Prostate gland (tissue), 2 donors: ENCODE results near the gene SMIM43. TPM values are rescaled to one million over a fixed set of nuclear protein-coding genes. Genes with fewer than 3 reads are reported as not detected.
"Not testable (repeated sequence)": the region's sequence is repeated elsewhere in the genome, so short reads cannot be mapped to it uniquely, and the experiment has no call there.

Experiments used
- DNase-seq: peaks from one replicate; pipeline ENCODE4 v3.0.0-alpha.2; 2019; ENCODE audit warnings: low spot score
- H3K27ac ChIP-seq, 2 donors: fragments of 200-600 bp; sonication (generic); 2 replicates each; pipeline ENCODE4 v1.5.1; 2017 to 2019
- H3K27me3 ChIP-seq: fragments of 200-600 bp; sonication (generic); replicated peaks from 2 replicates; pipeline ENCODE4 v1.5.1; 2019; ENCODE audit not compliant: insufficient read depth
- H3K36me3 ChIP-seq, 2 donors: fragments of 200-600 bp; sonication (generic); 1 replicate in 1 of 2; 2 replicates in 1 of 2; pipeline versions ENCODE4 v1.5.1 to v1.8.1; 2017 to 2019
- H3K4me1 ChIP-seq: fragments of 200-600 bp; sonication (generic); replicated peaks from 2 replicates; pipeline ENCODE4 v1.5.1; 2019
- H3K4me3 ChIP-seq, 2 donors: fragments of 200-600 bp; sonication (generic); 2 replicates each; pipeline ENCODE4 v1.5.1; 2017 to 2019
- H3K9me3 ChIP-seq: fragments of 200-600 bp; sonication (generic); 2 replicates; pipeline ENCODE4 v1.5.1; 2017
- POLR2A ChIP-seq: fragments of 450-650 bp; IDR thresholded peaks from one replicate; pipeline ENCODE4 v1.6.1; 2016; ENCODE audit warnings: antibody characterized with exemption, mild to moderate bottlenecking
- POLR2AphosphoS5 ChIP-seq: sonication (generic); formaldehyde crosslinking; IDR thresholded peaks from one replicate; pipeline ENCODE4 v1.6.1; 2017; ENCODE audit warnings: antibody characterized with exemption
- WGBS: methylation state at CpG from one replicate; pipeline ENCODE4 v1.1.5; 2018; 5-methylcytosine and 5-hydroxymethylcytosine counted together
- intact Hi-C: fragments of 100-400 bp; cut with DNase I; formaldehyde crosslinking; loops from one replicate; pipeline ENCODE4 v1.14.2; 2022
- total RNA-seq, 2 donors: library from RNA; depleted of rRNA; stranded (reverse); fragments of >200 nt; gene quantifications; one replicate each; pipeline ENCODE4 v1.1.0, GENCODE V29; 2016
- TF ChIP-seq, protein P1 (sequence below), 4 experiments: fragments of 200-600 bp in 2 of 4; fragments of 450-650 bp in 2 of 4; sonication (generic) in 2 of 4; IDR thresholded peaks; 1 replicate in 3 of 4; 2 replicates in 1 of 4; pipeline ENCODE4 v1.5.1; 2016 to 2019; ENCODE audit warnings: antibody characterized with exemption in 4 of 4, mild to moderate bottlenecking in 2 of 4, moderate library complexity in 2 of 4

The SMIM43 gene
- total RNA-seq, 2 donors from 2014 or later, result not detected

- Histone ChIP-seq H3K27ac (no peak overlapping the region), H3K4me3 (no peak overlapping the region), H3K36me3 (no peaks in the 10 kb centered on the region), H3K27me3 (no peaks in the 10 kb centered on the region), H3K9me3 (no peaks in the 10 kb centered on the region), H3K4me1 (no peaks in the 10 kb centered on the region)
- WGBS, result 86% methylated on average over 1 of the region's 1 CpG
- TF ChIP-seq, protein P1, sequence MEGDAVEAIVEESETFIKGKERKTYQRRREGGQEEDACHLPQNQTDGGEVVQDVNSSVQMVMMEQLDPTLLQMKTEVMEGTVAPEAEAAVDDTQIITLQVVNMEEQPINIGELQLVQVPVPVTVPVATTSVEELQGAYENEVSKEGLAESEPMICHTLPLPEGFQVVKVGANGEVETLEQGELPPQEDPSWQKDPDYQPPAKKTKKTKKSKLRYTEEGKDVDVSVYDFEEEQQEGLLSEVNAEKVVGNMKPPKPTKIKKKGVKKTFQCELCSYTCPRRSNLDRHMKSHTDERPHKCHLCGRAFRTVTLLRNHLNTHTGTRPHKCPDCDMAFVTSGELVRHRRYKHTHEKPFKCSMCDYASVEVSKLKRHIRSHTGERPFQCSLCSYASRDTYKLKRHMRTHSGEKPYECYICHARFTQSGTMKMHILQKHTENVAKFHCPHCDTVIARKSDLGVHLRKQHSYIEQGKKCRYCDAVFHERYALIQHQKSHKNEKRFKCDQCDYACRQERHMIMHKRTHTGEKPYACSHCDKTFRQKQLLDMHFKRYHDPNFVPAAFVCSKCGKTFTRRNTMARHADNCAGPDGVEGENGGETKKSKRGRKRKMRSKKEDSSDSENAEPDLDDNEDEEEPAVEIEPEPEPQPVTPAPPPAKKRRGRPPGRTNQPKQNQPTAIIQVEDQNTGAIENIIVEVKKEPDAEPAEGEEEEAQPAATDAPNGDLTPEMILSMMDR (IDR thresholded peaks at IDR 0.05), result no peak
- TF ChIP-seq POLR2AphosphoS5, result no peak
- no peak for TF ChIP-seq POLR2A
- intact Hi-C loops, result no loop called here
- DNase-seq, result no peak
These were observed 31.0 kb downstream of the SMIM43 start for GRCh38 chr4:121733942-121734341.

- H3K27ac ChIP-seq, H3K36me3 ChIP-seq, DNase-seq, H3K9me3 ChIP-seq, H3K4me3 ChIP-seq, H3K4me1 ChIP-seq, H3K27me3 ChIP-seq: not testable (repeated sequence)
- intact Hi-C loops, result loop anchor here (10.0 kb wide), 1 partner anchor 265 kb away; no protein-coding TSS in a partner anchor
- 92% methylated on average over 2 of the region's 2 CpGs for WGBS
These were observed 35.2 kb downstream of the SMIM43 start for GRCh38 chr4:121729753-121730152.

DNA sequence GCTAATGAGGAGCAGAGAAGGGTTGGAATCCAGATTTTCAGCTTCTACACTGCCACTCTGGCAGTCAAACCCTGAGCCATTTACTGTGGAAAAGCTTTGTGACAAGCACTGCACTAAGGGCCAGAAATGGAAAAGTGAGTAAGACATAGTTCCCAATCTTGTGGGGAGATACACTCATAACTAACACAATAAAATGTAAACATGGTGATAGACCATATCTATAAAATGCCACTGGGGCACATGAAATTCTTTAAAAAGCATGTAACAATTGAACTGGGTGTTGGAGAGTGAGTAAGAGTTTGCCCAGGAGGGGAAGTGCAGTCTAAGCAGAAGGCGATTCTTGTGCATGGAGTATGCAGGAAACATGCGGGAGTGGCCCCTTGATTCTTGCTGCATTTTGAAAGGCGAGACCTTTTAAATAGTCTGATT lies 36.2 kb downstream of the SMIM43 start:
- H3K9me3 ChIP-seq, result no peaks in the 10 kb centered on the region
- H3K4me1 ChIP-seq, result no peaks in the 10 kb centered on the region
- no peaks in the 10 kb centered on the region for H3K27me3 ChIP-seq
- intact Hi-C loops, result loop anchor here (10.0 kb wide), 1 partner anchor 264 kb away; no protein-coding TSS in a partner anchor
- no peaks in the 10 kb centered on the region for H3K36me3 ChIP-seq
- H3K27ac ChIP-seq, result no peak overlapping the region
- TF ChIP-seq POLR2A, result no peak
- TF ChIP-seq, protein P1 (IDR thresholded peaks at IDR 0.05), result no peak
- no peak for TF ChIP-seq POLR2AphosphoS5
- 45% methylated on average over 3 of the region's 3 CpGs for WGBS
- H3K4me3 ChIP-seq, result no peak overlapping the region
- DNase-seq, result no peak

DNA sequence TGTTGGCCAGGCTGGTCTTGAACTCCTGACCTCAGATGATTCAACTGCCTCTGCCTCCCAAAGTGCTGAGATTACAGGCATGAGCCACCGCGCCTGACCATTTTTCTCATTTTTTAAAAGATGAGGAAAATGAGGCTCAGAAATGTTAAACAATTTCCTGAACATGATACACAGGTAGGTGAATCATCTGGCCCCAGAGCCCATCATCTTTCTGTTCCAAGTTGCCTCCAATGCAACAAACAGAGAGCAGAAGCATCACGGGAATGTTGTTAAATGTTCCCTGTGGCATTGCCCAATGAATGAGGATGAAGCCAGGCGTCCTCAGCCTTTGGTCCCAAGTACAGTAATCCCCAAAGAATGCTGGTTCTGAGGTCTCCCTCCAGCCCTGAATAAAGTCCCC lies 36.9 kb downstream of the SMIM43 start:
- 86% methylated on average over 4 of the region's 4 CpGs for WGBS
- intact Hi-C loops, result loop anchor here (10.0 kb wide), 1 partner anchor 263 kb away; no protein-coding TSS in a partner anchor
- Histone ChIP-seq H3K9me3 (no peaks in the 10 kb centered on the region), H3K27me3 (no peaks in the 10 kb centered on the region), H3K27ac (no peak overlapping the region), H3K4me1 (no peaks in the 10 kb centered on the region), H3K36me3 (no peaks in the 10 kb centered on the region), H3K4me3 (no peak overlapping the region)
- TF ChIP-seq POLR2AphosphoS5 (no peak), POLR2A (no peak)
- TF ChIP-seq, protein P1 (IDR thresholded peaks at IDR 0.05), result no peak
- no peak for DNase-seq

DNA sequence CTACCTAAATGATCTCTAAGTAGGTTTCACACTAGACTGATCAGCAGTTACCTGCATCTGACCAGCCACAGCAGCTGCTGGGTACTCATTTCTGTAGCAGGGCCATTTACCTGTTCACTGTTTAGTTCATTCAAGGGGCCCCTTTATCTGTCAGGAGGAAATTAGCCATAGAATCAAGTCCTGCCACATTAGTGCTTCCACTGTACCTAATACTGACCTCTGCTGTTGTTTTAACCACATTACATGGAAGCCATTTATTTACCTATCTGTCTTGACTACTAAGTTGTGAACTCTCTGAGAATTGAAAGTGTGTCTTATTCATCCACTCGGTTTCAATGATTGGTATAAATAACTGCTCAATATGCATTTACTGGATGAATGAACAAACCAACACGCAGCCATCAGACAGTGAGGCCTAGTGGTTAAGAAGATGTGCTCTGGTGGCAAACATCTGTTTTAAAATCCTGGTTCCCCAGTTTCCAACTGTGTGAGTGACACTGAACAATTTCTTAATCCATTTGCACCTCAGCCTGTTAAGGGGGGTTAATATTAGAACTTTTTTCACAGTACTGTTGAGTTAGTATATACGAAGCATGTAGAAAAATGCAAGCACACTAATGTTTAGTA lies 38.2 kb downstream of the SMIM43 start:
- whole genome bisulfite sequencing, result 49% methylated on average over 3 of the region's 3 CpGs
- H3K9me3 ChIP-seq, result no peaks in the 10 kb centered on the region
- H3K4me3 ChIP-seq, result no peak overlapping the region
- no peaks in the 10 kb centered on the region for H3K27me3 ChIP-seq
- H3K36me3 ChIP-seq, result no peaks in the 10 kb centered on the region
- TF ChIP-seq, protein P1 (IDR thresholded peaks at IDR 0.05), result peak in 3 of 4 experiments; percentile 27 to 64 (median 64)
- TF ChIP-seq POLR2A, result no peak
- intact Hi-C loops, result loop anchor here (10.0 kb wide), 1 partner anchor 262 kb away; no protein-coding TSS in a partner anchor
- no peak overlapping the region for H3K27ac ChIP-seq
- H3K4me1 ChIP-seq, result no peaks in the 10 kb centered on the region
- DNase-seq, result peak; percentile 14
